B cell (primary cell): ENCODE results near the gene RUVBL1. TPM values are rescaled to one million over a fixed set of nuclear protein-coding genes. Genes with fewer than 3 reads are reported as not detected.

ENCODE experiments used
- ATAC-seq: fragments of 200-7000 bp; cut with Tn5 transposase; one replicate; pipeline ENCODE4 v1.10.0; 2021; ENCODE audit warnings: low read depth, mild to moderate bottlenecking, moderate number of reproducible peaks, moderate library complexity
- CTCF ChIA-PET: fragments of 350-600 bp; sonication (Branson Sonifier 250); formaldehyde crosslinking; loops from one replicate; lab custom pipeline; 2021; ENCODE audit warnings: antibody characterized with exemption, inconsistent platforms; lab: Charles Lee
- POLR2A ChIA-PET: fragments of 350-600 bp; sonication (Branson Sonifier 250); formaldehyde crosslinking; loops from one replicate; lab custom pipeline; 2021; ENCODE audit warnings: antibody characterized with exemption; lab: Charles Lee
- DNase-seq: peaks from one replicate; pipeline ENCODE4 v3.0.0; 2013
- H2AFZ ChIP-seq: 2 replicates; pipeline ENCODE4 v1.6.1; 2012; ENCODE audit warnings: mild to moderate bottlenecking, low read depth, low read length; ENCODE audit not compliant: insufficient read depth, poor library complexity, severe bottlenecking
- H3K27ac ChIP-seq, 2 donors: 1 replicate in 1 of 2; 2 replicates in 1 of 2; pipeline ENCODE4 v1.5.1; 2012 to 2013; ENCODE audit warnings: low read length in 2 of 2, mild to moderate bottlenecking in 2 of 2, moderate library complexity in 1 of 2
- H3K27me3 ChIP-seq, 4 experiments: fragments of 200-600 bp in 1 of 4; sonication (generic) in 1 of 4; replicated peaks in 1 of 4; 1 replicate in 2 of 4; 2 replicates in 2 of 4; pipeline versions ENCODE4 v1.6.1 to v1.7.0; 2013 to 2016; ENCODE audit warnings: low read length in 3 of 4, mild to moderate bottlenecking in 2 of 4, mixed read lengths in 1 of 4, moderate library complexity in 1 of 4; ENCODE audit not compliant: insufficient read depth in 4 of 4, control insufficient read depth in 3 of 4; ENCODE audit errors: control extremely low read depth in 1 of 4
- H3K36me3 ChIP-seq, 2 experiments: replicated peaks in 1 of 2; 1 replicate in 1 of 2; 2 replicates in 1 of 2; pipeline versions ENCODE4 v1.6.1 to v1.7.1; 2013; ENCODE audit warnings: low read length in 1 of 2; ENCODE audit not compliant: insufficient read depth in 2 of 2, control insufficient read depth in 1 of 2; ENCODE audit errors: control extremely low read depth in 1 of 2, extremely low read depth in 1 of 2
- H3K4me1 ChIP-seq, 2 donors: fragments of 200-600 bp in 1 of 2; sonication (generic) in 1 of 2; 1 replicate in 1 of 2; 2 replicates in 1 of 2; pipeline versions ENCODE4 v1.5.1 to v1.6.1; 2013 to 2017; ENCODE audit warnings: low read length in 2 of 2; ENCODE audit not compliant: control insufficient read depth in 2 of 2, insufficient read depth in 2 of 2
- H3K4me2 ChIP-seq: replicated peaks from 2 replicates; pipeline ENCODE3; 2012; ENCODE audit warnings: mild to moderate bottlenecking, low read depth, low read length; ENCODE audit not compliant: poor library complexity, severe bottlenecking
- H3K4me3 ChIP-seq, 5 experiments: fragments of 200-600 bp in 1 of 5; sonication (generic) in 1 of 5; 1 replicate in 3 of 5; 2 replicates in 2 of 5; pipeline versions ENCODE4 v1.5.1 to v1.7.0; 2011 to 2016; ENCODE audit warnings: low read length in 4 of 5, mild to moderate bottlenecking in 4 of 5, low read depth in 2 of 5, control low read depth in 1 of 5, moderate library complexity in 1 of 5; ENCODE audit not compliant: insufficient read depth in 1 of 5; ENCODE audit errors: control extremely low read depth in 1 of 5, extremely low read depth in 1 of 5
- H3K79me2 ChIP-seq: fragments of 200-600 bp; sonication (generic); one replicate; pipeline ENCODE4 v1.6.0; 2016; ENCODE audit warnings: low read length; ENCODE audit not compliant: control insufficient read depth, insufficient read depth
- H3K9ac ChIP-seq: fragments of 200-600 bp; sonication (generic); 2 replicates; pipeline ENCODE4 v1.6.1; 2017; ENCODE audit warnings: mild to moderate bottlenecking, low read length, moderate library complexity
- H3K9me3 ChIP-seq, 3 donors: one replicate each; pipeline versions ENCODE4 v1.6.1 to v1.7.1; 2013; ENCODE audit warnings: low read length in 2 of 3; ENCODE audit not compliant: control insufficient read depth in 2 of 3, insufficient read depth in 1 of 3; ENCODE audit errors: control extremely low read depth in 1 of 3
- H4K20me1 ChIP-seq: 2 replicates; pipeline ENCODE4 v1.6.0; 2012; ENCODE audit warnings: mild to moderate bottlenecking, low read length; ENCODE audit not compliant: insufficient read depth, control insufficient read depth, poor library complexity, severe bottlenecking
- H3K27ac Mint-ChIP-seq: one replicate; pipeline ENCODE4 v1.8.0; 2021; ENCODE audit warnings: mixed read lengths
- H3K27me3 Mint-ChIP-seq: one replicate; pipeline ENCODE4 v1.8.0; 2021; ENCODE audit warnings: mixed read lengths
- H3K4me1 Mint-ChIP-seq: one replicate; pipeline ENCODE4 v1.8.0; 2021; ENCODE audit warnings: mixed read lengths
- H3K4me3 Mint-ChIP-seq: one replicate; pipeline ENCODE4 v1.8.0; 2021; ENCODE audit warnings: mixed read lengths
- H3K9me3 Mint-ChIP-seq: one replicate; pipeline ENCODE4 v1.8.0; 2022; ENCODE audit warnings: mixed read lengths; ENCODE audit not compliant: insufficient read depth
- EZH2 ChIP-seq: IDR thresholded peaks from 2 replicates; pipeline ENCODE4 v1.6.1; 2012; ENCODE audit warnings: borderline replicate concordance, low read depth, mild to moderate bottlenecking, moderate library complexity, low read length; ENCODE audit not compliant: insufficient read depth, poor library complexity, severe bottlenecking
- WGBS: methylation state at CpG from one replicate; pipeline ENCODE4 v1.1.5; 2013; ENCODE audit warnings: missing lambda C conversion rate; ENCODE audit not compliant: insufficient coverage; 5-methylcytosine and 5-hydroxymethylcytosine counted together
- intact Hi-C: fragments of 100-400 bp; cut with micrococcal nuclease; formaldehyde crosslinking; loops from one replicate; pipeline ENCODE4 v1.10.0; 2022
- polyA plus RNA-seq: library from polyadenylated mRNA; depleted of rRNA; stranded (reverse); fragments of >200 nt; gene quantifications from 2 replicates; pipeline ENCODE4 v1.2.3, GENCODE V29; 2012
- total RNA-seq, 2 donors: library from RNA; stranded (reverse); fragments of 120-200 nt in 1 of 2; gene quantifications; 1 replicate in 1 of 2; 2 replicates in 1 of 2; pipeline versions ENCODE4 v1.2.3 to v1.2.4, GENCODE V29; 2013 to 2022
- TF ChIP-seq, protein P1 (sequence below): fragments of 200-600 bp; IDR thresholded peaks from one replicate; pipeline ENCODE4 v1.8.0; 2022; ENCODE audit warnings: antibody characterized with exemption, mild to moderate bottlenecking

Gene RUVBL1
- total and polyA plus RNA-seq, 2 donors (not counting 1 experiment from before 2014, with no cell fraction given) = 20.4 to 20.5 TPM

- H2AFZ ChIP-seq = peak overlapping the region; percentile 90
- ATAC-seq (no peak), DNase-seq (no peak)
- H3K4me2 ChIP-seq = peak overlapping the region; percentile 93
- peaks cover 0 to 32% of the 10 kb centered on the region in 2 experiments for H3K36me3 ChIP-seq
- peak overlapping the region; percentile 92 for H3K27ac Mint-ChIP-seq
- peaks cover 48% of the 10 kb centered on the region for H3K79me2 ChIP-seq
- intact Hi-C loops = loop anchor here (1.0 to 5.0 kb wide), 12 partner anchors 23 to 1840 kb away; partner anchors contain the start of genes ACAD9, KLF15, MCM2 and PLXNA1
- H3K4me1 ChIP-seq = peaks cover 31 to 32% of the 10 kb centered on the region in 2 donors
- peak overlapping the region; percentile 80 to 97 (median 91) for H3K4me3 ChIP-seq
- H3K9me3 Mint-ChIP-seq = no peaks in the 10 kb centered on the region
- peaks cover 40% of the 10 kb centered on the region for H3K4me1 Mint-ChIP-seq
- no peak for TF ChIP-seq EZH2
- TF ChIP-seq, protein P1, sequence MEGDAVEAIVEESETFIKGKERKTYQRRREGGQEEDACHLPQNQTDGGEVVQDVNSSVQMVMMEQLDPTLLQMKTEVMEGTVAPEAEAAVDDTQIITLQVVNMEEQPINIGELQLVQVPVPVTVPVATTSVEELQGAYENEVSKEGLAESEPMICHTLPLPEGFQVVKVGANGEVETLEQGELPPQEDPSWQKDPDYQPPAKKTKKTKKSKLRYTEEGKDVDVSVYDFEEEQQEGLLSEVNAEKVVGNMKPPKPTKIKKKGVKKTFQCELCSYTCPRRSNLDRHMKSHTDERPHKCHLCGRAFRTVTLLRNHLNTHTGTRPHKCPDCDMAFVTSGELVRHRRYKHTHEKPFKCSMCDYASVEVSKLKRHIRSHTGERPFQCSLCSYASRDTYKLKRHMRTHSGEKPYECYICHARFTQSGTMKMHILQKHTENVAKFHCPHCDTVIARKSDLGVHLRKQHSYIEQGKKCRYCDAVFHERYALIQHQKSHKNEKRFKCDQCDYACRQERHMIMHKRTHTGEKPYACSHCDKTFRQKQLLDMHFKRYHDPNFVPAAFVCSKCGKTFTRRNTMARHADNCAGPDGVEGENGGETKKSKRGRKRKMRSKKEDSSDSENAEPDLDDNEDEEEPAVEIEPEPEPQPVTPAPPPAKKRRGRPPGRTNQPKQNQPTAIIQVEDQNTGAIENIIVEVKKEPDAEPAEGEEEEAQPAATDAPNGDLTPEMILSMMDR = no peak
- H3K27me3 ChIP-seq = no peaks in the 10 kb centered on the region
- ChIA-PET CTCF (interaction anchor here (1.8 kb wide), 1 partner anchor 23 kb away, joined by 6 read pairs; no protein-coding TSS in a partner anchor), POLR2A (interaction anchor here (1.5 kb wide), 1 partner anchor 71 kb away, joined by 3 read pairs; the partner anchor contains the start of gene RUVBL1)
- H3K9me3 ChIP-seq = no peaks in the 10 kb centered on the region
- peak overlapping the region; percentile 95 for H3K4me3 Mint-ChIP-seq
- WGBS = 2% methylated on average over 25 of the region's 33 CpGs
- peak overlapping the region; percentile 61 to 90 for H3K27ac ChIP-seq
- H3K9ac ChIP-seq = peak overlapping the region; percentile 94
- peaks cover 17% of the 10 kb centered on the region for H4K20me1 ChIP-seq
- H3K27me3 Mint-ChIP-seq = no peaks in the 10 kb centered on the region
Observed at GRCh38 chr3:128052595-128053351, 70.8 kb downstream of the RUVBL1 start.
